Spleen (tissue), 11 donors: ENCODE measurements around the gene MRPL36. TPM values are rescaled to one million over a fixed set of nuclear protein-coding genes. Genes with fewer than 3 reads are reported as not detected.

Source experiments
- DNase-seq: peaks from one replicate; pipeline ENCODE4 v3.0.0-alpha.2; 2020
- H3K27ac ChIP-seq, 8 donors: fragments of 200-600 bp; sonication (generic) in 7 of 8; 1 replicate in 4 of 8; 2 replicates in 4 of 8; pipeline versions ENCODE4 v1.5.0 to v1.8.0; 2016 to 2021; ENCODE audit warnings: inconsistent platforms in 4 of 8, mild to moderate bottlenecking in 4 of 8, moderate library complexity in 1 of 8
- H3K27me3 ChIP-seq, 7 donors: fragments of 200-600 bp; sonication (generic) in 6 of 7; replicated peaks in 1 of 7; 1 replicate in 4 of 7; 2 replicates in 3 of 7; pipeline versions ENCODE4 v1.5.0 to v1.8.0; 2016 to 2021; ENCODE audit warnings: inconsistent platforms in 3 of 7, mild to moderate bottlenecking in 1 of 7
- H3K36me3 ChIP-seq, 6 donors: fragments of 200-600 bp; sonication (generic) in 5 of 6; 1 replicate in 4 of 6; 2 replicates in 2 of 6; pipeline versions ENCODE4 v1.5.0 to v1.8.0; 2016 to 2021; ENCODE audit warnings: inconsistent platforms in 2 of 6
- H3K4me1 ChIP-seq, 6 donors: fragments of 200-600 bp; sonication (generic) in 5 of 6; 1 replicate in 3 of 6; 2 replicates in 3 of 6; pipeline versions ENCODE4 v1.5.0 to v1.8.0; 2016 to 2021; ENCODE audit warnings: inconsistent platforms in 3 of 6
- H3K4me3 ChIP-seq, 8 donors: fragments of 200-600 bp; sonication (generic) in 7 of 8; 1 replicate in 4 of 8; 2 replicates in 4 of 8; pipeline versions ENCODE4 v1.5.0 to v1.8.0; 2016 to 2021; ENCODE audit warnings: inconsistent platforms in 4 of 8, mild to moderate bottlenecking in 4 of 8, moderate library complexity in 2 of 8
- H3K9me3 ChIP-seq, 8 donors: fragments of 200-600 bp; sonication (generic) in 7 of 8; 1 replicate in 4 of 8; 2 replicates in 4 of 8; pipeline versions ENCODE4 v1.5.0 to v1.8.0; 2016 to 2021; ENCODE audit warnings: inconsistent platforms in 4 of 8
- POLR2A ChIP-seq, 3 donors: fragments of 450-650 bp; IDR thresholded peaks; one replicate each; pipeline ENCODE4 v1.5.1; 2017; ENCODE audit warnings: antibody characterized with exemption in 3 of 3, mild to moderate bottlenecking in 1 of 3
- POLR2AphosphoS5 ChIP-seq, 3 donors: sonication (generic); formaldehyde crosslinking; IDR thresholded peaks; one replicate each; pipeline ENCODE4 v1.5.1; 2017; ENCODE audit warnings: antibody characterized with exemption in 3 of 3
- WGBS, 5 donors: extraction: QIAGEN DNeasy Blood & Tissue Kit in 3 of 5; methylation state at CpG; one replicate each; pipeline versions ENCODE4 v1.1.5 to v1.1.7; 2013 to 2018; 5-methylcytosine and 5-hydroxymethylcytosine counted together
- intact Hi-C: fragments of 100-400 bp; cut with DNase I; formaldehyde crosslinking; loops from one replicate; pipeline ENCODE4 v1.15.0; 2023; ENCODE audit warnings: low total_unique reads
- polyA plus RNA-seq, 3 donors: library from polyadenylated mRNA; stranded (reverse); fragments of 200-250 nt; gene quantifications; one replicate each; pipeline ENCODE4 v1.2.1, GENCODE V29; 2013
- total RNA-seq, 7 donors: library from RNA; depleted of rRNA in 3 of 7; stranded (reverse); fragments of >200 nt in 3 of 7; fragmentation: NEBNext Ultra II Directional in 4 of 7; extraction: Animal tissue kit (Norgen Biotek cat#: 25700) in 4 of 7; gene quantifications; one replicate each; pipeline versions ENCODE4 v1.1.0 to v1.2.1, GENCODE V29; 2016 to 2021
- TF ChIP-seq, protein P1 (sequence below), 11 experiments: fragments of 200-600 bp in 7 of 11; fragments of 450-650 bp in 4 of 11; sonication (generic) in 4 of 11; IDR thresholded peaks in 8 of 11; conservative IDR thresholded peaks in 3 of 11; 1 replicate in 7 of 11; 2 replicates in 4 of 11; pipeline versions ENCODE4 v1.4.0 to v1.8.0; 2016 to 2021; ENCODE audit warnings: antibody characterized with exemption in 11 of 11, inconsistent platforms in 4 of 11, mild to moderate bottlenecking in 1 of 11
- donor health status: healthy with polysubstance abuse.
- donor health status: DM: no; HTN: no; CAD: no; lungs with moderate emphysema.
- donor health status: DM: no; HTN: no; CAD: no.
- donor health status: Bipolar disorder and iron deficiency.
- donor health status: healthy.
- donor health status: DM: no; HTN: no; CAD: no.
- donor health status: DM: yes; HTN: yes; CAD: no.

Gene MRPL36
- total and polyA plus RNA-seq, 10 donors = 20.3 to 77.3 (median 35.9) TPM

- H3K4me1 ChIP-seq = peaks cover 0 to 14% (median 6%) of the 10 kb centered on the region in 6 donors
- no peaks in the 10 kb centered on the region for H3K36me3 ChIP-seq
- H3K27me3 ChIP-seq = peaks cover 0 to 44% (median 6%) of the 10 kb centered on the region in 7 donors
- H3K4me3 ChIP-seq = no peak overlapping the region
- intact Hi-C loops = no loop called here
- peak overlapping the region in 4 of 8 donors; percentile 1 to 55 (median 40) for H3K27ac ChIP-seq
- DNase-seq = peak; percentile 77
- WGBS, 5 donors = 72 to 85% (median 79%) methylated on average over 23 to 25 of the region's 25 CpGs
- H3K9me3 ChIP-seq = no peaks in the 10 kb centered on the region
- TF ChIP-seq POLR2A (IDR thresholded peaks at IDR 0.05) (no peak), POLR2AphosphoS5 (IDR thresholded peaks at IDR 0.05) (peak in 1 of 3 donors; percentile 50)
- TF ChIP-seq, protein P1, sequence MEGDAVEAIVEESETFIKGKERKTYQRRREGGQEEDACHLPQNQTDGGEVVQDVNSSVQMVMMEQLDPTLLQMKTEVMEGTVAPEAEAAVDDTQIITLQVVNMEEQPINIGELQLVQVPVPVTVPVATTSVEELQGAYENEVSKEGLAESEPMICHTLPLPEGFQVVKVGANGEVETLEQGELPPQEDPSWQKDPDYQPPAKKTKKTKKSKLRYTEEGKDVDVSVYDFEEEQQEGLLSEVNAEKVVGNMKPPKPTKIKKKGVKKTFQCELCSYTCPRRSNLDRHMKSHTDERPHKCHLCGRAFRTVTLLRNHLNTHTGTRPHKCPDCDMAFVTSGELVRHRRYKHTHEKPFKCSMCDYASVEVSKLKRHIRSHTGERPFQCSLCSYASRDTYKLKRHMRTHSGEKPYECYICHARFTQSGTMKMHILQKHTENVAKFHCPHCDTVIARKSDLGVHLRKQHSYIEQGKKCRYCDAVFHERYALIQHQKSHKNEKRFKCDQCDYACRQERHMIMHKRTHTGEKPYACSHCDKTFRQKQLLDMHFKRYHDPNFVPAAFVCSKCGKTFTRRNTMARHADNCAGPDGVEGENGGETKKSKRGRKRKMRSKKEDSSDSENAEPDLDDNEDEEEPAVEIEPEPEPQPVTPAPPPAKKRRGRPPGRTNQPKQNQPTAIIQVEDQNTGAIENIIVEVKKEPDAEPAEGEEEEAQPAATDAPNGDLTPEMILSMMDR (IDR thresholded peaks at IDR 0.05 in 8 of 11, conservative IDR thresholded peaks at IDR 0.05 in 3 of 11) = no peak
Measured at GRCh38 chr5:1762121-1762882, 37.3 kb downstream of the MRPL36 start.

DNA sequence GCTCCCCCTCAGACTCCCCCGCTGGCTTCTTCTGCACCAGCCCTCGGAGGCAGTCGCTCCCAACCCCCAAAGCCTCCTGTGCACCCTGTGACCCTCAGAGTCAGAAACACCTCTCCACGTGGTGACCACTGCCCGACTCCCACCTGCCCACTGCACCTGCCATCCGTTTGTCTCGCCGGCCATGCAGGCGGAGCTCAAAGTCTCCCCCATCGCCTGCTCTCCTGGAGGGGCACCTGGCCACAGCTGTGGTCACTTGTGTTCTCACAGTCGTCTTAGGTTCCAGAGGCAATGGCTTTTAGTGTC is 38.2 kb downstream of the MRPL36 start:
- intact Hi-C loops = no loop called here
- Histone ChIP-seq H3K9me3 (no peaks in the 10 kb centered on the region), H3K27ac (no peak overlapping the region), H3K4me1 (peaks cover 0 to 14% (median 6%) of the 10 kb centered on the region in 6 donors), H3K36me3 (no peaks in the 10 kb centered on the region), H3K4me3 (no peak overlapping the region), H3K27me3 (peaks cover 0 to 38% (median 6%) of the 10 kb centered on the region in 7 donors)
- peak; percentile 35 for DNase-seq
- 79 to 88% (median 85%) methylated on average over 11 of the region's 11 CpGs for WGBS, 5 donors
- TF ChIP-seq POLR2AphosphoS5 (IDR thresholded peaks at IDR 0.05) (no peak), POLR2A (IDR thresholded peaks at IDR 0.05) (no peak)
- TF ChIP-seq, protein P1 (IDR thresholded peaks at IDR 0.05 in 8 of 11, conservative IDR thresholded peaks at IDR 0.05 in 3 of 11) = no peak

GRCh38 chr5:1760656-1761452 is 38.8 kb downstream of the MRPL36 start:
- TF ChIP-seq, protein P1 (IDR thresholded peaks at IDR 0.05 in 8 of 11, conservative IDR thresholded peaks at IDR 0.05 in 3 of 11) = no peak
- TF ChIP-seq POLR2A (IDR thresholded peaks at IDR 0.05) (no peak), POLR2AphosphoS5 (IDR thresholded peaks at IDR 0.05) (no peak)
- Histone ChIP-seq H3K4me3 (no peak overlapping the region), H3K27ac (no peak overlapping the region), H3K36me3 (no peaks in the 10 kb centered on the region), H3K27me3 (peaks cover 0 to 32% (median 6%) of the 10 kb centered on the region in 7 donors), H3K9me3 (no peaks in the 10 kb centered on the region), H3K4me1 (peaks cover 0 to 14% (median 6%) of the 10 kb centered on the region in 6 donors)
- WGBS, 5 donors = 81 to 84% (median 81%) methylated on average over 18 to 28 of the region's 28 CpGs
- intact Hi-C loops = no loop called here
- DNase-seq = peak; percentile 54

- DNase-seq = no peak
- Histone ChIP-seq H3K27ac (no peak overlapping the region), H3K27me3 (peaks cover 0 to 26% (median 4%) of the 10 kb centered on the region in 7 donors), H3K4me1 (peaks cover 0 to 14% (median 6%) of the 10 kb centered on the region in 6 donors), H3K4me3 (no peak overlapping the region), H3K9me3 (no peaks in the 10 kb centered on the region), H3K36me3 (no peaks in the 10 kb centered on the region)
- no peak for TF ChIP-seq POLR2AphosphoS5 (IDR thresholded peaks at IDR 0.05)
- TF ChIP-seq POLR2A (IDR thresholded peaks at IDR 0.05) = no peak
- TF ChIP-seq, protein P1 (IDR thresholded peaks at IDR 0.05 in 8 of 11, conservative IDR thresholded peaks at IDR 0.05 in 3 of 11) = no peak
- intact Hi-C loops = no loop called here
- WGBS, 5 donors = 81 to 93% (median 85%) methylated on average over 4 of the region's 4 CpGs
Measured at GRCh38 chr5:1760231-1760630, 39.4 kb downstream of the MRPL36 start.
